ENCODE results near the gene NPFF. TPM values are rescaled to one million over a fixed set of nuclear protein-coding genes. Genes with fewer than 3 reads are reported as not detected.
A peak's percentile ranks its signal among the peaks of the same experiment; 100 is the strongest.

NPFF gene
- total RNA-seq, 6 donors from 2014 or later: 6.2 TPM; not detected in 5

DNA sequence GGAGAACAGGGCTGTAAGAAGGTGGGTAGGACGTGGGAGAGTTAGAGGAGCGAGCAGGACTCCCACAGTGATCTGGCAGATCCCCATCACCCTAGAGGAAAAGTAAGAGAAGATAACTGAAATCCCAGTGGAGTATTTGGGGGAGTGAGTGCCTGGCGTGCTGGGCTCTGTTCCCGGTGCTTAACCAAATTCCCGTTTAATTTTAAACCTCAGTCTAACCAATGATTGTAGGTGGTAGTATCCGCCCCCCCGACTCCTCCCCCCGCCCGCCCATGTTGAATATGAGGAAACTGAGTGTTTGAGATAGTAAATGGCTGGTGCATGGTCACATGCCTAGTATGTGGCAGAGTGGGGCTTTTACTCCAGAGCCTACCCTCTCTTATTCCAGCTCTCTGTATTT lies 5.0 kb downstream of the NPFF start:
- DNase-seq: peak in 1 of 2 donors; percentile 19
- H3K9me3 ChIP-seq: no peaks in the 10 kb centered on the region
- H3K27ac ChIP-seq: peak overlapping the region; percentile 93 to 99 (median 96)
- TF ChIP-seq POLR2A (IDR thresholded peaks at IDR 0.05) (no peak), POLR2AphosphoS5 (IDR thresholded peaks at IDR 0.05) (no peak), EP300 (IDR thresholded peaks at IDR 0.05) (no peak)
- TF ChIP-seq, protein P1, sequence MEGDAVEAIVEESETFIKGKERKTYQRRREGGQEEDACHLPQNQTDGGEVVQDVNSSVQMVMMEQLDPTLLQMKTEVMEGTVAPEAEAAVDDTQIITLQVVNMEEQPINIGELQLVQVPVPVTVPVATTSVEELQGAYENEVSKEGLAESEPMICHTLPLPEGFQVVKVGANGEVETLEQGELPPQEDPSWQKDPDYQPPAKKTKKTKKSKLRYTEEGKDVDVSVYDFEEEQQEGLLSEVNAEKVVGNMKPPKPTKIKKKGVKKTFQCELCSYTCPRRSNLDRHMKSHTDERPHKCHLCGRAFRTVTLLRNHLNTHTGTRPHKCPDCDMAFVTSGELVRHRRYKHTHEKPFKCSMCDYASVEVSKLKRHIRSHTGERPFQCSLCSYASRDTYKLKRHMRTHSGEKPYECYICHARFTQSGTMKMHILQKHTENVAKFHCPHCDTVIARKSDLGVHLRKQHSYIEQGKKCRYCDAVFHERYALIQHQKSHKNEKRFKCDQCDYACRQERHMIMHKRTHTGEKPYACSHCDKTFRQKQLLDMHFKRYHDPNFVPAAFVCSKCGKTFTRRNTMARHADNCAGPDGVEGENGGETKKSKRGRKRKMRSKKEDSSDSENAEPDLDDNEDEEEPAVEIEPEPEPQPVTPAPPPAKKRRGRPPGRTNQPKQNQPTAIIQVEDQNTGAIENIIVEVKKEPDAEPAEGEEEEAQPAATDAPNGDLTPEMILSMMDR (IDR thresholded peaks at IDR 0.05): no peak
- H3K36me3 ChIP-seq: peaks cover 0 to 35% (median 24%) of the 10 kb centered on the region in 4 donors
- no peaks in the 10 kb centered on the region for H3K27me3 ChIP-seq
- WGBS, 2 donors: 33 to 54% methylated on average over 9 of the region's 9 CpGs
- peaks cover 32 to 46% (median 40%) of the 10 kb centered on the region in 4 donors for H3K4me1 ChIP-seq
- H3K4me3 ChIP-seq: peak overlapping the region in 2 of 4 donors; percentile 76 to 82
- ATAC-seq (ENCODE audit: low FRiP score in 2 of 2): no peak

DNA sequence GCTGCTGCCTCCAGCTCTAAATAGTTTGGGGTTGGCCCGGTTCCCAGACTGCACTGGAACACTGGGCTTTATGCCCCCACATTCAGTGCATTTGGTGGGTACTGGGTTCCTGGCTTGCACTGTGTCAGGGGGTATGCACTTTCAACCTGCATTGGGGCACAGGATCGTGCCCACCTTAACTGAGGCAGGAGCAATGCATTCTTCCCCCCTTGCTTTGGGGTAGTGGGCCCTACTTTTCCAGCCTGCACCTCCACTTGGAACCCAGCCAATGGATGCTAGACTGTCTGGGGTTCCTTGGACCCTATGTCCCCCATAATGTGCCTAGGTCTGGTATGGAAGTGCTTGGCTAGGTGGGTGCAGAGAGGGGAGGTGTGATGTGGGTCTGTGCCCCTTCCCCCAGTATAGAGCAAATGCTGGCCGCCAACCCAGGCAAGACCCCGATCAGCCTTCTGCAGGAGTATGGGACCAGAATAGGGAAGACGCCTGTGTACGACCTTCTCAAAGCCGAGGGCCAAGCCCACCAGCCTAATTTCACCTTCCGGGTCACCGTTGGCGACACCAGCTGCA lies 5.6 kb downstream of the NPFF start:
- H3K27ac ChIP-seq: peak overlapping the region; percentile 93 to 99 (median 96)
- TF ChIP-seq EP300 (IDR thresholded peaks at IDR 0.05) (no peak), POLR2A (IDR thresholded peaks at IDR 0.05) (no peak), POLR2AphosphoS5 (IDR thresholded peaks at IDR 0.05) (no peak)
- TF ChIP-seq, protein P1 (IDR thresholded peaks at IDR 0.05): no peak
- no peak for ATAC-seq (ENCODE audit: low FRiP score in 2 of 2)
- 74 to 86% methylated on average over 8 to 10 of the region's 10 CpGs for WGBS, 2 donors
- H3K4me3 ChIP-seq: peak overlapping the region; percentile 64 to 82 (median 74)
- H3K9me3 ChIP-seq: no peaks in the 10 kb centered on the region
- H3K4me1 ChIP-seq: peaks cover 37 to 48% (median 45%) of the 10 kb centered on the region in 4 donors
- peaks cover 0 to 28% (median 22%) of the 10 kb centered on the region in 4 donors for H3K36me3 ChIP-seq
- no peaks in the 10 kb centered on the region for H3K27me3 ChIP-seq
- DNase-seq: peak in 1 of 2 donors; percentile 19

DNA sequence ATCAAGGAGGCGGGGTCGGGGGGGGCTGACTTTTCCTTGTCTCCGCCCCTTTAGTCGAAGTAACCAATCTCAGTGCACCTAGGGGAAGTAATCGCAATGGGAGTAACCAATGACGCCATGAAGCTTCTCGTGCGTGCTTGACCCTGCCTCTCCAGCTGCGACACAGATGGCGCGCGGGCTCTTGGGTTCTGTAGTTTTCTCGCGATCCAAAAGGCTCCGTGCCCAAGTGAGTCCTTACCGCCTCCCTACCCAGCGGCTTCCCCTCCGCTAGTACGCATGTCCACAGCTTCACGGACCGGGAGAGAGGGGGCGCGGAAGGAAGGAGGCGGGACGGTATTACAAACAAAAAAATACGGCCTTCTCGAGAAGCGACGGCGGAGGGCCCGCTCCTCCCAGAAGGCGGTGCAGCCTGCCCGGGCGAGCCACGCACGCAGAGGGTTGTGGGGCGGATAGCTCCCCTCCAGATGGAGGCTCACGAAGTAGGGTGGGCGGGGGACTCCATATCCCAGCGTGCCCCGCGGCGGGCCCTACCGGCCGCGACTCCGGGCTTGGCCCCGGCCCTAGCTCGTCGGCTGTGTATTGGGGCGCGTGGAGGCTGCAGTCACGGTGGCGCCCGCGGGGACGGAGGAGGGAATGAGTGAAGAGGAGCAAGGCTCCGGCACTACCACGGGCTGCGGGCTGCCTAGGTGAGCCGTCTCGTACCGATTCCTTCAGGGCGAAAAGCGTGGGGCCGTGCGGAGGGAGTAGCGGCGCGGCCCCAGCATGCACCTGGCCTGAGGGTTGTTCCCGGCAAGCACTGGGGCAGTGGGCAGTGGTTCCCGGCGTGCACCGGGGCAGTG lies 6.3 kb downstream of the NPFF start, which contains the start of gene TARBP2:
TSS of gene TARBP2 (plus strand) at position 508 of the 839 bp plus-strand sequence. CDS start at position 634, 126 bp downstream.
- DNase-seq: peak; percentile 98 to 99
- WGBS, 2 donors: 0% methylated on average over 4 to 55 of the region's 74 CpGs
- peaks cover 0 to 21% (median 16%) of the 10 kb centered on the region in 4 donors for H3K36me3 ChIP-seq
- H3K27me3 ChIP-seq: no peaks in the 10 kb centered on the region
- H3K4me3 ChIP-seq: peak within 1 kb of the TSS; percentile 64 to 82 (median 74)
- peak; percentile 91 to 95 for ATAC-seq (ENCODE audit: low FRiP score in 2 of 2)
- no peaks in the 10 kb centered on the region for H3K9me3 ChIP-seq
- no peak for TF ChIP-seq EP300 (IDR thresholded peaks at IDR 0.05)
- TF ChIP-seq POLR2A (IDR thresholded peaks at IDR 0.05): peak in 3 of 4 donors; percentile 13 to 78 (median 31)
- TF ChIP-seq, protein P1 (IDR thresholded peaks at IDR 0.05): peak in 5 of 6 experiments; percentile 8 to 38 (median 12)
- TF ChIP-seq POLR2AphosphoS5 (IDR thresholded peaks at IDR 0.05): peak; percentile 64 to 88
- peak within 1 kb of the TSS; percentile 93 to 99 (median 96) for H3K27ac ChIP-seq
- H3K4me1 ChIP-seq: peaks cover 45 to 54% (median 52%) of the 10 kb centered on the region in 4 donors

DNA sequence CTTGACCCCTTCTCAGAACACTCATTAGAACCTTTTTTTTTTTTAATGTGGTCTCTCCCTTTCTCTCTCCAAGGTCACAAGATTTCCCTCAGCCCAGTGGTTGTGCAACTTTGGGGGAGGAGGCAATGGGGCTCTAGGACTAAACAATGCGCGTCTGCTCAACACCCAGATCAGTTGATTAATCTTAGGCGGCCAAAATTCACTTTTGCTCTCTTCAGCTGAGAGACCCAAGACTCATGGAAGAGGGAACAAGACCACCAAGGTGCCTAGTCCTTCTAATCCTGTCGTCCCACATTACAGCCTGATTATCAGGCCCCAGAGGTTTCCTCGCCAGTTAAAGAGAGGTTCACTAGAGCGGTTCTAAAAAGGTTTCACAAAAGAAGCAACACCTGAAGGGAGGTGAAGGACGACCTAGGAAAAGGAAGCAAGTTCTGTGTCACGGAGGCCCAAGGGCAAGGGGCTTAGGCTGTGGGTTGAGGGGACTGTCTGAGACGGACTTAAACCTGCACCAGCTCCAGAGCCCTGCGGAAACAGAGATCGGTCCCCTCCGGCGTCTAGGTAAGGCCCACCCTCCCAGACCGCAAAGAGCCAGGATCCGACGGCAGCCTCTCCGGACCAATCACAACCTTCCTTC lies 7.0 kb downstream of the NPFF start:
- 1 to 3% methylated on average over 7 to 17 of the region's 17 CpGs for WGBS, 2 donors
- H3K4me1 ChIP-seq: peaks cover 51 to 59% (median 57%) of the 10 kb centered on the region in 4 donors
- H3K36me3 ChIP-seq: peaks cover 0 to 14% (median 9%) of the 10 kb centered on the region in 4 donors
- no peaks in the 10 kb centered on the region for H3K27me3 ChIP-seq
- H3K4me3 ChIP-seq: peak overlapping the region; percentile 49 to 82 (median 74)
- peak overlapping the region; percentile 93 to 99 (median 96) for H3K27ac ChIP-seq
- peak in 1 of 2 donors; percentile 80 for DNase-seq
- no peaks in the 10 kb centered on the region for H3K9me3 ChIP-seq
- ATAC-seq (ENCODE audit: low FRiP score in 2 of 2): peak; percentile 49 to 54
- TF ChIP-seq, protein P1 (IDR thresholded peaks at IDR 0.05): no peak
- TF ChIP-seq POLR2A (IDR thresholded peaks at IDR 0.05): peak; percentile 75 to 98 (median 93)
- TF ChIP-seq EP300 (IDR thresholded peaks at IDR 0.05): peak in 1 of 4 donors; percentile 14
- peak; percentile 86 to 95 for TF ChIP-seq POLR2AphosphoS5 (IDR thresholded peaks at IDR 0.05)

Data from upper lobe of left lung (tissue), 6 donors.